OCI-LY3 (cell line): ENCODE data around the gene FGGY.

Experiments
- H2AFZ ChIP-seq: fragments of 200-600, 300-600 bp; shearing (Covaris generic); 2 replicates; pipeline ENCODE4 v1.6.0; 2014; ENCODE audit warnings: antibody characterized with exemption, low read depth, low read length
- H3K27ac ChIP-seq: fragments of 200-600, 300-600 bp; sonication (generic); 2 replicates; pipeline ENCODE4 v1.5.1; 2014; ENCODE audit warnings: mild to moderate bottlenecking, low read length, moderate library complexity, mixed read lengths
- H3K27me3 ChIP-seq: fragments of 200-600, 300-600 bp; sonication (generic); 2 replicates; pipeline ENCODE4 v1.6.1; 2014; ENCODE audit warnings: low read depth, low read length, mixed read lengths
- H3K36me3 ChIP-seq: fragments of 200-600, 300-600 bp; sonication (generic); replicated peaks from 2 replicates; pipeline ENCODE3; 2014; ENCODE audit warnings: low read depth, low read length, mixed read lengths
- H3K4me1 ChIP-seq: fragments of 300-600, 200-600 bp; sonication (generic); 2 replicates; pipeline ENCODE4 v1.6.1; 2014; ENCODE audit warnings: low read length, mixed read lengths
- H3K4me2 ChIP-seq: fragments of 200-600, 300-600 bp; sonication (generic); 2 replicates; pipeline ENCODE4 v1.6.1; 2014; ENCODE audit warnings: low read length, mixed read lengths
- H3K4me3 ChIP-seq: fragments of 300-600, 200-600 bp; sonication (generic); 2 replicates; pipeline ENCODE4 v1.5.1; 2014; ENCODE audit warnings: antibody characterized with exemption, mild to moderate bottlenecking, low read length, moderate library complexity
- H3K79me2 ChIP-seq: fragments of 300-600, 200-600 bp; shearing (Covaris generic); 2 replicates; pipeline ENCODE4 v1.6.1; 2014; ENCODE audit warnings: mild to moderate bottlenecking, low read length, mixed read lengths
- H3K9ac ChIP-seq: fragments of 300-600, 200-600 bp; shearing (Covaris generic); 2 replicates; pipeline ENCODE4 v1.6.0; 2014; ENCODE audit warnings: mild to moderate bottlenecking, low read length, moderate library complexity
- H3K9me3 ChIP-seq: fragments of 200-600, 300-600 bp; shearing (Covaris generic); 2 replicates; pipeline ENCODE4 v1.6.1; 2014; ENCODE audit warnings: low read length, mixed read lengths; ENCODE audit not compliant: insufficient read depth
- H4K20me1 ChIP-seq: fragments of 200-600, 300-600 bp; sonication (generic); 2 replicates; pipeline ENCODE4 v1.6.1; 2016; ENCODE audit warnings: low read length, mixed read lengths; ENCODE audit not compliant: insufficient read depth
- EZH2phosphoT487 ChIP-seq: fragments of 200-600 bp; shearing (Covaris generic); IDR thresholded peaks from 2 replicates; pipeline ENCODE4 v1.6.1; 2018; ENCODE audit warnings: antibody characterized with exemption, mixed run types, low read depth
- TF ChIP-seq, protein P1 (sequence below): fragments of 200-600, 300-600 bp; sonication (generic); IDR thresholded peaks from 2 replicates; pipeline ENCODE4 v1.5.1; 2014; ENCODE audit warnings: antibody characterized with exemption, low read length, low read depth

Gene FGGY

DNA sequence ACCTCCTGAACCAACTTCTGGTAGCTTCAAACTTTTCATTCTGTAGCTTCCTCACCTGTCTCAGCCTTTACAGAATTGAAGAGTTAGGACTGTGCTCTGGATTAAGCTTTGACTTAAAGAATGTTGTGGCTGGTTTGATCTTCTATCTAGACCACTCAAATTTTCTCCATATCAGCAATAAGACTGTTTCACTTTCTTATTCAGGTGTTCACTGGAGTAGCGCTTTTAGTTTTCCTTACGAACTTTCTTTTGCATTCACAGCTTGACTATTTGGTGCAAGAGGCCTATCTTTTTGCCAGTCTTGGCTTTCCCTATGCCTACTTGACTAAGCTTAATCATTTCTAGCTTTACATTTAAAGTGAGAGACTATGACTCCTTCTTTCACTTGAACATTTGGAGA is 31.5 kb downstream of the FGGY start:
- no peak overlapping the region for H3K27ac ChIP-seq

DNA sequence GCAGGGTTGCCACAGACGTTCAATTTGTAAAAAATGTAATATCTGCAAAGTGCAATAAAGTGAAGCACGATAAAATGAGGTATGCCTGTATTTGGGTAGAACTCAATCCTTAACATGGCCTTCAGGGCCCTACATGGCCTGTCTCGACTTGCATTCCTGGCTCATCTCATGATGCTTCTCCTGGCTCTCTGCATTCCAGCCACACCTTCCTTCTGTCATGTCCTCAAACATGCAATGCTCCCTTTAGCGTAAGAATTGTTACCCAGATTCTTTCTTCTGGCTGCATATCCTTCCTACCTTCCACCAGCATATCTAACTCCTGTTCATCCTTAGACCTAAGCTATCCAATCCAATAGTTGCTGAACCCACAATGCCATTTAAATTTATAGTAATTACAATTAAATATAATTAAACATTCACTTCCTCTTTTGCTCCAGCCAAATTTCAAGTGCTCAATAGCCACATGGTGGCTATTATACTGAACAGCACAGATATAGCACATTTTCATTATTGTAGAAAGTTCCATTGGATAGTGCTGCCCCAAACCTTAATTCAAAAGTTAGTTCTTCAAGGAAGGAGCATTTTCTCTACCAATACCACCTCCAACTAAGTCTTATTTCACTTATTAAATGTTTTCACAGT is 32.6 kb downstream of the FGGY start:
- H3K4me2 ChIP-seq, result no peak overlapping the region
- H3K27ac ChIP-seq, result no peak overlapping the region
- H3K27me3 ChIP-seq, result no peaks in the 10 kb centered on the region
- H3K36me3 ChIP-seq, result no peaks in the 10 kb centered on the region
- H3K4me1 ChIP-seq, result no peaks in the 10 kb centered on the region
- no peaks in the 10 kb centered on the region for H3K79me2 ChIP-seq
- no peaks in the 10 kb centered on the region for H4K20me1 ChIP-seq
- TF ChIP-seq, protein P1, sequence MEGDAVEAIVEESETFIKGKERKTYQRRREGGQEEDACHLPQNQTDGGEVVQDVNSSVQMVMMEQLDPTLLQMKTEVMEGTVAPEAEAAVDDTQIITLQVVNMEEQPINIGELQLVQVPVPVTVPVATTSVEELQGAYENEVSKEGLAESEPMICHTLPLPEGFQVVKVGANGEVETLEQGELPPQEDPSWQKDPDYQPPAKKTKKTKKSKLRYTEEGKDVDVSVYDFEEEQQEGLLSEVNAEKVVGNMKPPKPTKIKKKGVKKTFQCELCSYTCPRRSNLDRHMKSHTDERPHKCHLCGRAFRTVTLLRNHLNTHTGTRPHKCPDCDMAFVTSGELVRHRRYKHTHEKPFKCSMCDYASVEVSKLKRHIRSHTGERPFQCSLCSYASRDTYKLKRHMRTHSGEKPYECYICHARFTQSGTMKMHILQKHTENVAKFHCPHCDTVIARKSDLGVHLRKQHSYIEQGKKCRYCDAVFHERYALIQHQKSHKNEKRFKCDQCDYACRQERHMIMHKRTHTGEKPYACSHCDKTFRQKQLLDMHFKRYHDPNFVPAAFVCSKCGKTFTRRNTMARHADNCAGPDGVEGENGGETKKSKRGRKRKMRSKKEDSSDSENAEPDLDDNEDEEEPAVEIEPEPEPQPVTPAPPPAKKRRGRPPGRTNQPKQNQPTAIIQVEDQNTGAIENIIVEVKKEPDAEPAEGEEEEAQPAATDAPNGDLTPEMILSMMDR, result no peak
- no peak for TF ChIP-seq EZH2phosphoT487
- no peaks in the 10 kb centered on the region for H3K9me3 ChIP-seq
- H3K9ac ChIP-seq, result no peak overlapping the region
- no peak overlapping the region for H2AFZ ChIP-seq
- H3K4me3 ChIP-seq, result no peak overlapping the region

More for the DNA sequence above, 31.5 kb downstream of the FGGY start:
- H3K9me3 ChIP-seq, result no peaks in the 10 kb centered on the region
- H3K4me3 ChIP-seq, result no peak overlapping the region
- H3K4me2 ChIP-seq, result no peak overlapping the region
- TF ChIP-seq EZH2phosphoT487, result no peak
- TF ChIP-seq, protein P1, result no peak
- H3K27me3 ChIP-seq, result no peaks in the 10 kb centered on the region
- H2AFZ ChIP-seq, result no peak overlapping the region
- no peak overlapping the region for H3K9ac ChIP-seq
- H3K36me3 ChIP-seq, result no peaks in the 10 kb centered on the region
- no peaks in the 10 kb centered on the region for H4K20me1 ChIP-seq
- H3K4me1 ChIP-seq, result no peaks in the 10 kb centered on the region
- no peaks in the 10 kb centered on the region for H3K79me2 ChIP-seq

DNA sequence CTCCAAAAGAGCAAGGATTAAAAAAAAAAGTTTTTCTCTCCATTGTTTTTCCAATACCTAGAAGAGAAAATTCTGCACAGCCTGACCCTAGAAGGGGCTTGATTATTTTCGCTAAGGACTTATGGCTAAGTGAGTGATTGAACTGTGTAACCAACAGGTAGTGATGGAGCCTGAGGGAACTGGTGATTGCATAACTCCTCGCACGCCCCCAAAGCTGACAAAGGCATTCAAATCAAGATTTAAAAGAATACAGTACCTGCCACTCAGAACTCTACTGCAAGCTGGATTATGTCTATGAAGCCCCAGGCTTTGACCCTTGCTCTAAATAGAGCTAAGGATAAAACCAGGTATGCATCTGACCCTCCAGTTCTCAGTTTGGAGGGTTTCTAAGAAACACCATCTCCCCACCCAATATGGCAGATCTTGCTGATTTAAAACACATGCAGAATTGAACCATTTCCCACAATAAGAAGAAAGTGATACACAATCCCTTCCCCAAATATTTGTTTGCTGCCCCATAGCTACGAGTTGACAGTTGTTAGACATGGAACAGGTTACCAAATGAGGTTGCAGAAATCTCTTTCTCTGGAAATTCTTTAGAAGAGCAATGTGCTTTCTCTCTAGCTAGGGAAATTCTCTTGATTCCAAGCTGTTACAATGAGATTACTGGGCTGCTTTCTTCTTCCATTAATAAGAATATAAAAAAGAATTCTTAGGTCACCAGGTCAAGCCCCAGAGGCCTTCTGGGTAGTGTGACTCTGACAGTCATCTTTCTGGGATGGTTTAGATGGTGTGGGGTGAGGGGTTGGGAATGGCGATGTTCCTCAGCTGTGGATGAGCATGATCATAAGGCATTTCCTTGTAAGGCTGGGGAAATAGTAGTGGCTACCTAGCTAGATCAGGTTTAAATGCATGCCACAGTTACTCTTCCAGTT is 35.1 kb downstream of the FGGY start:
- H3K4me2 ChIP-seq, result no peak overlapping the region
- H3K27ac ChIP-seq, result no peak overlapping the region
- TF ChIP-seq, protein P1, result no peak
- no peak for TF ChIP-seq EZH2phosphoT487
- no peaks in the 10 kb centered on the region for H3K36me3 ChIP-seq
- no peaks in the 10 kb centered on the region for H3K4me1 ChIP-seq
- no peaks in the 10 kb centered on the region for H3K79me2 ChIP-seq
- H4K20me1 ChIP-seq, result no peaks in the 10 kb centered on the region
- no peak overlapping the region for H3K9ac ChIP-seq
- no peak overlapping the region for H2AFZ ChIP-seq
- no peaks in the 10 kb centered on the region for H3K9me3 ChIP-seq
- H3K4me3 ChIP-seq, result no peak overlapping the region
- no peaks in the 10 kb centered on the region for H3K27me3 ChIP-seq

DNA sequence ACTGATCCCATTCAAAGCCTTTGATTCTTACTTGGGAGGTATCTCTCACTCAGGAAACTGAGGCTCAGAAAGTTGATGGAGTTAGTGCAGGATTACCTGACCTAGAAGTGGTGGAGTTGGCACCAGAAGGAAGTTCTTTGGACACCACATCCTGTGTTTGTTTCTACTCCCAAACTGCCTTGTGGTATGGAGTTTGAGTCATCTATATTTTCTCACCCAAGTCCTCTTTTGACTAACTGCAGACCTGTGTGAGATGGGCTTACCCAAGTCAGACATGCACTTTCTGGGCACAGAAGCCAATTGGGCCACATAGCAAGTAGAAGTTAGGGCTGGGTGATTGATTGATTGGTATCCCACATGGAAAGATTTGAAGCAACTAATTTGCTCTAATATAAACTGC is 36.1 kb downstream of the FGGY start:
- Histone ChIP-seq H3K4me3 (no peak overlapping the region), H3K4me1 (no peaks in the 10 kb centered on the region), H2AFZ (no peak overlapping the region), H3K9ac (no peak overlapping the region), H3K9me3 (no peaks in the 10 kb centered on the region), H4K20me1 (no peaks in the 10 kb centered on the region), H3K36me3 (no peaks in the 10 kb centered on the region), H3K79me2 (no peaks in the 10 kb centered on the region), H3K27me3 (no peaks in the 10 kb centered on the region), H3K27ac (no peak overlapping the region), H3K4me2 (no peak overlapping the region)
- no peak for TF ChIP-seq EZH2phosphoT487
- TF ChIP-seq, protein P1, result no peak
